ENCODE data around the gene COMMD3.

COMMD3 gene

GRCh38 chr10:22320591-22321155, 4.5 kb downstream of the COMMD3 start, which contains the start of gene BMI1:
Gene BMI1 (plus strand): TSS chr10:22321099. CDS start chr10:22326450, 5,351 bp downstream.
- peak; percentile 79 for DNase-seq

- peak; percentile 55 for DNase-seq
Measured at GRCh38 chr10:22321156-22321923, 5.2 kb downstream of the COMMD3 start.

DNA sequence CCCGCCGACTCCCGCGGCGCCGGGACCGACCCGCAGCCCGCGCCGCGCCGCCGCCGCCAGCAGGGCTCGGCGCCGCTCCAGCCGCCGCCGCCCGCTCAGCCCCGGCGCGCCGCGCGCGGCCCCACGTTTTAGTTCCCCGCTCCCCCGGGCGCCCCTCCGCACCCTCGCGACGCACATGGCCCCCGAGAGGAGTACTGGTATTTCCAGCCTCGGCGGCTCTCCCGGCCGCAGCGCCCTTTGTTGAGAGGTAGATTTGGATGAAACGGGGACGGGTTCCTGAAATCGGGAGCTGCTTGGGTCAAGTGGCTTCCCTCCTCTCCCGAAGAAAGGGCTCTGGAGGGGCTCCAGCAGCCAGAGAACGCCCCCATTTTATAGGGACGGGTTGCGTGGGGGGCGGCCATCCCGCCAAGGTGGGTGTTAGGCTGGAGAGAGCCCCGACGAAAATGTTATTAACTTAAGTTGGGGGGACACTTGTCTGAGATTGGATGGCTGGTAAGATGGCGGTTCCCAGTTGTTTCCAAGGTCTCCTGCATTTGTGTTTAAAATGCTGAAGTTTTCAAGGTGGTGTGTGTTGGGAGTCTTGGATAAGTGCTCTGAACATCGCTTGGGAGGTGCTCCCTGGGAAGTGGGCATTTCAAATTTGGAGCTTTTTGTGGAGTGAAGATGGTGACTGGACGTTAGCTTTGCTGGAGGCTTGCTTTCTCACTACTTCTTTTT, 5.9 kb downstream of the COMMD3 start:
- DNase-seq, result no peak

GRCh38 chr10:22322641-22323160, 6.5 kb downstream of the COMMD3 start:
- DNase-seq, result no peak

GRCh38 chr10:22323538-22324305, 7.5 kb downstream of the COMMD3 start:
- DNase-seq, result no peak

- DNase-seq, result no peak
Measured at GRCh38 chr10:22324413-22324812, 8.2 kb downstream of the COMMD3 start.

DNA sequence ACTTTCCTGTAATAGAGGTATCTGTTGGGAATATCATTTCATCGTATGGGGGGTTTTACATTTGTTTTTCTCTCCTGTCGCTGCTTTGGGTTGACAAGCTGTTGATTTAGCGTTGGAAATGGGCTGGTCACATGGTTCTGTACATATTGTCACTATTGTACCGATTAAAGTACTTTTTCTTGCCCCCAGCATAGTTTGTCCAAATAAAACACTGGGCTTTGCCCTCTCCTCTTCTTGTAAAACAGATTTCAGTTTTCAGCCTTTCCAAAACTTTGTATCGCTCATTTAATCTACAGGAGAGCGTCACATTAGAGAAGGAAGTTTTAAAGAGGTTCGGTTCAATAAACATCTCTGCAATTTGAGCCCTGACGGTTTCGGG, 8.7 kb downstream of the COMMD3 start:
- no peak for DNase-seq

GRCh38 chr10:22325272-22326144, 9.3 kb downstream of the COMMD3 start:
- DNase-seq, result peak; percentile 81

- DNase-seq, result no peak
Measured at GRCh38 chr10:22326145-22326702, 10.0 kb downstream of the COMMD3 start.

DNA sequence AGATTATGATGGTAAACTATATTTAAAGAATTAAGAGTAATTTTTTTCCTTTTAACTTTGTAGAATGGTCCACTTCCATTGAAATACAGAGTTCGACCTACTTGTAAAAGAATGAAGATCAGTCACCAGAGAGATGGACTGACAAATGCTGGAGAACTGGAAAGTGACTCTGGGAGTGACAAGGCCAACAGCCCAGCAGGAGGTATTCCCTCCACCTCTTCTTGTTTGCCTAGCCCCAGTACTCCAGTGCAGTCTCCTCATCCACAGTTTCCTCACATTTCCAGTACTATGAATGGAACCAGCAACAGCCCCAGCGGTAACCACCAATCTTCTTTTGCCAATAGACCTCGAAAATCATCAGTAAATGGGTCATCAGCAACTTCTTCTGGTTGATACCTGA, 13.0 kb downstream of the COMMD3 start:
- no peak for DNase-seq

DNA sequence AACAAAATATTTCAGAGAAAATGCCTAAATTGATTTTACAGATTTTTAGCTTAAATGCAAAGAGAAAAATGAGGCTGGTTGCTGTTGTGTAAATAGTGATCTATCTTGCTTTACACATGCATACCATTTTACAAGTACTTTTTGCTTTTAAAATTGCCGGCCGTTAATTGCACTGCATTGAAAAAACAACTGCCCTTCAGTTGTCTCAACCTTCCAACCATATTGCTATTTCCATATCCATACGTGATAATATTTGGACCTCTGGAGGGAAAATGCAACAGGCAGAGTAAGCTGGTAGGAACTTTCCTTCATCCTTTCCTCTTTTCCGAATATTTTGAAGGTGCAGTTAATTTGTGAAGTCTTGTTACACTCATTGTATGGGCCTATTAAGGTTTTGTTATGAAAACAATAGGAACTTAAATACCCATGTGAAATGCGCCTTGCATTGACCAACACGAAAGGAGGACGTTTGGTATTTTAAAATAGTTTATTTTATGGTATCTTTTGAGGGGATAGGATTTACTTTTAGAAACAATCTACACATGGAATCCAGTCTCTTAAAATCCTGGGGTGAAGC, 16.0 kb downstream of the COMMD3 start:
- DNase-seq, result no peak

- peak; percentile 57 for DNase-seq
Measured at GRCh38 chr10:22333167-22333974, 17.2 kb downstream of the COMMD3 start.

GRCh38 chr10:22333975-22334282, 17.7 kb downstream of the COMMD3 start:
- DNase-seq, result no peak

GRCh38 chr10:22334414-22335172, 18.4 kb downstream of the COMMD3 start:
- no peak for DNase-seq

DNA sequence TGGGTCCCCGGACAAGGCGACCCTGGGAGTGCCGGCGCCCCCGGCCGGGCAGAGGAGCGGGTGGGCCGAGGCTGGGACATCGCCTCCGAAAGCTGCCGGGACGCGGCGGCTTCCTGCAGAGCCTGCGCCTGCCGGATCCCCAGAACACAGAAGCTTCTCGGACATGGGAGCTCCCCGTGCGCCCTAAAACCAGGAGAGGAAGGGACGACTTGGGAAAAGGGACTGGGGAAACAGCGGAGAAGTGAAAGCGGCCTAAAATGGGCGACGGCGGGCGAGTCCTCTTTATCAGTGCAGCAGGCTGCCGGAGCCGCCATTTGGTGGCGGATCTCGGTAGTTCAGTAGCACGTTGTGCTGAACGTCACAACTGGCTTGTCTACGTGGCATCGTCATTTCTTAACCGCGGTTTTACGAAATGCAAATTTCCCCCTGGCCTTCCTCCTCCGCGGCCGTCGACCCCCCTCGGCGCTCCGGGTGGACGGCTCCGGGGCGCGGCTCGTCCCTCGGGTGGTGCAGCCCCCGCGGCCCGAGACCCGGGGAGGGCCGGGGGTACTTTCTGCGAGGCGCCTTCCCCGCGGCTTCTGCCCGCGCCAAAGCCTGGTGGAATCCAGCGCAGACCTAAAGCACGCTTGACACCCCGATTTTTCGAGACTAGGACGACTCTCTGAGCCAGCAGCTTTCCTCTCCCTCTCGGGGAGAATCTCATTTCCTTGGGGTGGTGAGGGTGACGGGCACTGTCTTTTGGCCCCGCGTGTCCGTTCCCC, 19.2 kb downstream of the COMMD3 start:
- DNase-seq, result peak; percentile 73

- no peak for DNase-seq
Measured at GRCh38 chr10:22338185-22338900, 22.2 kb downstream of the COMMD3 start.

- no peak for DNase-seq
Measured at GRCh38 chr10:22338931-22339330, 22.7 kb downstream of the COMMD3 start.

GRCh38 chr10:22339761-22340328, 23.7 kb downstream of the COMMD3 start:
- DNase-seq, result no peak
